Transverse colon (tissue), 4 donors: ENCODE results near the gene ZNF407.

Experiments
- POLR2A ChIP-seq: fragments of 450-650 bp; IDR thresholded peaks from one replicate; pipeline ENCODE4 v1.6.1; 2016; ENCODE audit warnings: antibody characterized with exemption, mild to moderate bottlenecking, moderate library complexity
- POLR2AphosphoS5 ChIP-seq, 3 donors: sonication (generic); formaldehyde crosslinking; IDR thresholded peaks; one replicate each; pipeline ENCODE4 v1.6.1; 2016; ENCODE audit warnings: antibody characterized with exemption in 3 of 3
- TF ChIP-seq, protein P1 (sequence below), 5 experiments: fragments of 200-600 bp in 3 of 5; fragments of 450-650 bp in 2 of 5; sonication (generic) in 3 of 5; IDR thresholded peaks; 1 replicate in 2 of 5; 2 replicates in 3 of 5; pipeline ENCODE4 v1.5.1; 2016 to 2017; ENCODE audit warnings: antibody characterized with exemption in 5 of 5, inconsistent platforms in 3 of 5, mild to moderate bottlenecking in 2 of 5, moderate library complexity in 1 of 5

DNA sequence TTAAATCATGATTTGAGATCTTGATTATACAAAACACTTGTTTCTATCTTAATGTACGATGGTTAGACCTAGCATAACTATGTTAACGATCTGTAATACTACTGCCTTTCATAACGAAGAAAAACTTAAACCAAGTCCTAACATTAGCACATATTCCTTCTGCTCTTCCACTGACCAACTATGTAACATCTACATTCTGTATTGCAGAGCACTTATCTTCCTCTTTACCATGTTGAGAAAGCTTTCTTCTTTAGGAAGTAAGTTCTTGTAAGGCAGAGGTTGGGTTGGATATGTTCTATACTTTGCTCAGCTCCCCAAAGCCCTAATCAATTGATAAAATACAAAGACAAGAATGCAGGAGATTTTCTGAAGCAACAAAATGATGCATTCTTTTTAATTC lies 7.9 kb upstream of the ZNF407 start:
- TF ChIP-seq, protein P1, sequence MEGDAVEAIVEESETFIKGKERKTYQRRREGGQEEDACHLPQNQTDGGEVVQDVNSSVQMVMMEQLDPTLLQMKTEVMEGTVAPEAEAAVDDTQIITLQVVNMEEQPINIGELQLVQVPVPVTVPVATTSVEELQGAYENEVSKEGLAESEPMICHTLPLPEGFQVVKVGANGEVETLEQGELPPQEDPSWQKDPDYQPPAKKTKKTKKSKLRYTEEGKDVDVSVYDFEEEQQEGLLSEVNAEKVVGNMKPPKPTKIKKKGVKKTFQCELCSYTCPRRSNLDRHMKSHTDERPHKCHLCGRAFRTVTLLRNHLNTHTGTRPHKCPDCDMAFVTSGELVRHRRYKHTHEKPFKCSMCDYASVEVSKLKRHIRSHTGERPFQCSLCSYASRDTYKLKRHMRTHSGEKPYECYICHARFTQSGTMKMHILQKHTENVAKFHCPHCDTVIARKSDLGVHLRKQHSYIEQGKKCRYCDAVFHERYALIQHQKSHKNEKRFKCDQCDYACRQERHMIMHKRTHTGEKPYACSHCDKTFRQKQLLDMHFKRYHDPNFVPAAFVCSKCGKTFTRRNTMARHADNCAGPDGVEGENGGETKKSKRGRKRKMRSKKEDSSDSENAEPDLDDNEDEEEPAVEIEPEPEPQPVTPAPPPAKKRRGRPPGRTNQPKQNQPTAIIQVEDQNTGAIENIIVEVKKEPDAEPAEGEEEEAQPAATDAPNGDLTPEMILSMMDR (IDR thresholded peaks at IDR 0.05): no peak
- TF ChIP-seq POLR2A: no peak
- TF ChIP-seq POLR2AphosphoS5 (IDR thresholded peaks at IDR 0.05): no peak
